Measurements from ENCODE around the gene MRPS15. TPM values are rescaled to one million over a fixed set of nuclear protein-coding genes. Genes with fewer than 3 reads are reported as not detected.

Gene MRPS15
- total and polyA plus RNA-seq, 2 of the 13 experiments (the other 11 are each of a cell fraction or from before 2014, with no cell fraction given), result 59.0 to 113 TPM

DNA sequence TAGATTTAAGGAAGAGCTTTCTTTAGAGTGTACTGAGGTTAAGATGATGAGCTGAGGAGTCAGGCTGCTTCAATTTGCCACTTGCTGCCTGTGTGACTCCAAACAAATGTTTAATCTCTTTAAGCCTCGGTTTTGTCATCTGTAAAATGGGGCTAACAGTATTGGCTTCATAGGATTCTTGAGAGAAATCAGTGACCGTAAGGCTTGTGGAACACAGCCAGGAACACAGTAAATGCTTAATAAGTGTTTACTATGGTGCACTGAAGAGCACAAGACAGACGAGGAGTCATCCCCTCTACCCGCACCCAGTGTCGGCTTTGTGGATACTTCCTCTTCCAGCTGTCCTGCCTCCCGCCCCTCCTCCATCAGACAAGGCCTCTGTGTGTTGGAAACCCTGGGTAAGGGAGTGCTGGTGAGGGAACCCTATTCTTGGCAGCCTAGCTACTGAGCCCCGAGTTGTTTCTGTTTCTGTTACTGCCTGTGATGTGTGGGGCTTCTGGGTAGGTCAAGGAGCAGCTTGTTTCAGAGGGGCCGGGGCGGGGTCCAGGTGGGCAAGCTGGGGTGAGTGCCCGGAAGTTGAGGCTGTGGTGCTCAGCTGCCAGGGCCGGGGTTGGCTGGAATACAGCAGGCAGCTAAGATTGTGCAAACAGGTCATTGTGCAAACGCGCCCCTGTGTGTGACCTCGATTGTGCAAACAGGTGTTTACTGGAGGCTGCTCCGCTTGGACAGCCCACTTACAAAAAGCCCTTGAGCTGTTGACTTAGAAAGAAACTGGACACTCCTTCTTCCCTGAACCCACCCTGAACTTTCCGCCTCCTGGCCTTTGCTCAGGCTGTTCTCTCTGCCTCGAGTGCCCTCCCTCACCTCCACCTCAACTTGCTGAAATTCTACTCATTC is 22.5 kb upstream of the MRPS15 start (continued):
- TF ChIP-seq ZNF557 (CRISPR knock-in tag; IDR thresholded peaks at IDR 0.05), result peak; percentile 90; the same call in 1 of the 2 replicates
- no peak for TF ChIP-seq NFIB (CRISPR knock-in tag; IDR thresholded peaks at IDR 0.05; ENCODE audit: borderline replicate concordance)
- TF ChIP-seq YEATS2 (CRISPR knock-in tag; IDR thresholded peaks at IDR 0.05; ENCODE audit: borderline replicate concordance), result peak; percentile 82; the same call in 1 of the 2 replicates
- peak; percentile 97 for TF ChIP-seq BRCA1 (CRISPR knock-in tag; IDR thresholded peaks at IDR 0.05)
- TF ChIP-seq, protein P1, sequence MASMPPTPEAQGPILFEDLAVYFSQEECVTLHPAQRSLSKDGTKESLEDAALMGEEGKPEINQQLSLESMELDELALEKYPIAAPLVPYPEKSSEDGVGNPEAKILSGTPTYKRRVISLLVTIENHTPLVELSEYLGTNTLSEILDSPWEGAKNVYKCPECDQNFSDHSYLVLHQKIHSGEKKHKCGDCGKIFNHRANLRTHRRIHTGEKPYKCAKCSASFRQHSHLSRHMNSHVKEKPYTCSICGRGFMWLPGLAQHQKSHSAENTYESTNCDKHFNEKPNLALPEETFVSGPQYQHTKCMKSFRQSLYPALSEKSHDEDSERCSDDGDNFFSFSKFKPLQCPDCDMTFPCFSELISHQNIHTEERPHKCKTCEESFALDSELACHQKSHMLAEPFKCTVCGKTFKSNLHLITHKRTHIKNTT (CRISPR knock-in tag; IDR thresholded peaks at IDR 0.05), result no peak
- TF ChIP-seq NFYC (CRISPR knock-in tag; IDR thresholded peaks at IDR 0.05), result peak; percentile 69
- TF ChIP-seq JUN (CRISPR knock-in tag; IDR thresholded peaks at IDR 0.05), result peak; percentile 73; the same call in 1 of the 2 replicates
- TF ChIP-seq ZNF430 (CRISPR knock-in tag; IDR thresholded peaks at IDR 0.05), result peak; percentile 63; the same call in 1 of the 2 replicates
- TF ChIP-seq ZNF431 (CRISPR knock-in tag; IDR thresholded peaks at IDR 0.05; ENCODE audit: borderline replicate concordance, low read depth), result peak; percentile 74; the same call in 1 of the 2 replicates
- no peak for TF ChIP-seq IKZF1 (IDR thresholded peaks at IDR 0.05)
- no peak for TF ChIP-seq SCMH1 (CRISPR knock-in tag; IDR thresholded peaks at IDR 0.05; ENCODE audit: borderline replicate concordance)
- TF ChIP-seq, protein P2, sequence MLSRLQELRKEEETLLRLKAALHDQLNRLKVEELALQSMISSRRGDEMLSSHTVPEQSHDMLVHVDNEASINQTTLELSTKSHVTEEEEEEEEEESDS (CRISPR knock-in tag; IDR thresholded peaks at IDR 0.05; ENCODE audit: borderline replicate concordance), result 0 out of 2 replicates have a peak, but pooled peaks have one; percentile 61
- no peak for TF ChIP-seq RAD21 (CRISPR knock-in tag; IDR thresholded peaks at IDR 0.05)
- TF ChIP-seq ZNF205 (CRISPR knock-in tag; IDR thresholded peaks at IDR 0.05), result peak; percentile 92
- peak; percentile 90 for TF ChIP-seq SAP130 (CRISPR knock-in tag; IDR thresholded peaks at IDR 0.05; ENCODE audit: low read depth)
- peak; percentile 59; the same call in 1 of the 2 replicates for TF ChIP-seq ZIK1 (CRISPR knock-in tag; IDR thresholded peaks at IDR 0.05; ENCODE audit: borderline replicate concordance, low read depth)
- 0 out of 2 replicates have a peak, but pooled peaks have one; percentile 74 for TF ChIP-seq GTF3A (CRISPR knock-in tag; conservative IDR thresholded peaks at IDR 0.05)
- peak; percentile 35; the same call in 1 of the 2 replicates for TF ChIP-seq ZSCAN25 (CRISPR knock-in tag; IDR thresholded peaks at IDR 0.05)
- no peak for TF ChIP-seq TMF1 (CRISPR knock-in tag; IDR thresholded peaks at IDR 0.05; ENCODE audit: low read depth)
- no peak for TF ChIP-seq ZNF10 (CRISPR knock-in tag; IDR thresholded peaks at IDR 0.05; ENCODE audit: borderline replicate concordance, low read depth)
- peak; percentile 45; the same call in 1 of the 2 replicates for TF ChIP-seq ZNF441 (CRISPR knock-in tag; IDR thresholded peaks at IDR 0.05; ENCODE audit: borderline replicate concordance)
- no peak for TF ChIP-seq ZNF75D (CRISPR knock-in tag; IDR thresholded peaks at IDR 0.05; ENCODE audit: borderline replicate concordance)
- TF ChIP-seq, protein P3, sequence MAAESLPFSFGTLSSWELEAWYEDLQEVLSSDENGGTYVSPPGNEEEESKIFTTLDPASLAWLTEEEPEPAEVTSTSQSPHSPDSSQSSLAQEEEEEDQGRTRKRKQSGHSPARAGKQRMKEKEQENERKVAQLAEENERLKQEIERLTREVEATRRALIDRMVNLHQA (CRISPR knock-in tag; IDR thresholded peaks at IDR 0.05), result no peak
- peak; percentile 97 for TF ChIP-seq TBL1XR1 (IDR thresholded peaks at IDR 0.05; ENCODE audit: borderline replicate concordance, low read length, partially characterized antibody)
- TF ChIP-seq HMG20A (CRISPR knock-in tag; IDR thresholded peaks at IDR 0.05; ENCODE audit: borderline replicate concordance), result peak; percentile 93
- 0 out of 2 replicates have a peak, but pooled peaks have one; percentile 45 for TF ChIP-seq RARG (CRISPR knock-in tag; IDR thresholded peaks at IDR 0.05; ENCODE audit: low read depth)
- TF ChIP-seq ZNF589 (CRISPR knock-in tag; conservative IDR thresholded peaks at IDR 0.05), result no peak
- TF ChIP-seq RBFOX2 (IDR thresholded peaks at IDR 0.05; ENCODE audit: low read depth, low read length), result peak; percentile 55
- TF ChIP-seq NFKBIZ (CRISPR knock-in tag; IDR thresholded peaks at IDR 0.05), result peak; percentile 78; the same call in 1 of the 2 replicates
- TF ChIP-seq PAX8 (CRISPR knock-in tag; IDR thresholded peaks at IDR 0.05; ENCODE audit: borderline replicate concordance), result no peak
- no peak for TF ChIP-seq MTA3 (CRISPR knock-in tag; IDR thresholded peaks at IDR 0.05)

Data from HepG2 (cell line).